PC-9 (cell line): ENCODE data around the gene AGRP.

Experiments used
- CTCF ChIP-seq: fragments of 200-600 bp; sonication (generic); conservative IDR thresholded peaks from 2 replicates; pipeline ENCODE4 v1.6.1; 2017; ENCODE audit warnings: mixed run types, antibody characterized with exemption, mild to moderate bottlenecking, moderate library complexity
- EZH2 ChIP-seq: fragments of 200-600 bp; sonication (generic); IDR thresholded peaks from 2 replicates; pipeline ENCODE4 v1.8.0; 2017; ENCODE audit warnings: antibody characterized with exemption, low read depth

- TF ChIP-seq CTCF (no peak), EZH2 (no peak)
Measured at GRCh38 chr16:67462279-67462655, 21.1 kb downstream of the AGRP start.
